C4-2B (cell line): ENCODE measurements around the gene LDLRAD3.

Source experiments
- CTCF ChIP-seq: fragments of 450-650 bp; conservative IDR thresholded peaks from 2 replicates; pipeline ENCODE4 v1.5.1; 2017; ENCODE audit warnings: mild to moderate bottlenecking
- ZFX ChIP-seq: fragments of 450-650 bp; IDR thresholded peaks from 2 replicates; pipeline ENCODE4 v1.6.1; 2017

- TF ChIP-seq CTCF (no peak), ZFX (no peak)
These were observed 154.2 kb downstream of the LDLRAD3 start for GRCh38 chr11:36098087-36098486.
